ENCODE results near the gene SRRM2.

Gene SRRM2

GRCh38 chr16:2798723-2799204, 46.3 kb downstream of the SRRM2 start:
- DNase-seq (ENCODE audit: low read depth), result no peak

- DNase-seq (ENCODE audit: low read depth), result no peak
Observed at GRCh38 chr16:2799205-2799858, 46.9 kb downstream of the SRRM2 start.

- no peak for DNase-seq (ENCODE audit: low read depth)
Observed at GRCh38 chr16:2799859-2800226, 47.4 kb downstream of the SRRM2 start.

- DNase-seq (ENCODE audit: low read depth), result no peak
Observed at GRCh38 chr16:2803545-2804195, 51.2 kb downstream of the SRRM2 start.

- DNase-seq (ENCODE audit: low read depth), result no peak
Observed at GRCh38 chr16:2804728-2805127, 52.3 kb downstream of the SRRM2 start.

- DNase-seq (ENCODE audit: low read depth), result no peak
Observed at GRCh38 chr16:2806286-2806685, 53.8 kb downstream of the SRRM2 start.

GRCh38 chr16:2808181-2808580, 55.7 kb downstream of the SRRM2 start:
- DNase-seq (ENCODE audit: low read depth), result no peak

- no peak for DNase-seq (ENCODE audit: low read depth)
Observed at GRCh38 chr16:2809149-2809760, 56.8 kb downstream of the SRRM2 start.

- DNase-seq (ENCODE audit: low read depth), result no peak
Observed at GRCh38 chr16:2810651-2811050, 58.2 kb downstream of the SRRM2 start.

- no peak for DNase-seq (ENCODE audit: low read depth)
Observed at GRCh38 chr16:2811703-2812471, 59.4 kb downstream of the SRRM2 start.

- DNase-seq (ENCODE audit: low read depth), result no peak
Observed at GRCh38 chr16:2813771-2814221, 61.4 kb downstream of the SRRM2 start.

- no peak for DNase-seq (ENCODE audit: low read depth)
Observed at GRCh38 chr16:2814551-2815298, 62.3 kb downstream of the SRRM2 start.

- DNase-seq (ENCODE audit: low read depth), result no peak
Observed at GRCh38 chr16:2815299-2815771, 62.9 kb downstream of the SRRM2 start.

GRCh38 chr16:2816751-2817339, 64.4 kb downstream of the SRRM2 start, which contains the start of gene PRSS21:
Gene PRSS21 (plus strand): TSS chr16:2817237. CDS start chr16:2817269, 32 bp downstream.
- peak; percentile 19 for DNase-seq (ENCODE audit: low read depth)

GRCh38 chr16:2817340-2818271, 65.2 kb downstream of the SRRM2 start:
- no peak for DNase-seq (ENCODE audit: low read depth)

- no peak for DNase-seq (ENCODE audit: low read depth)
Observed at GRCh38 chr16:2818272-2818876, 65.9 kb downstream of the SRRM2 start.

GRCh38 chr16:2819179-2819938, 66.9 kb downstream of the SRRM2 start:
- DNase-seq (ENCODE audit: low read depth), result no peak

- no peak for DNase-seq (ENCODE audit: low read depth)
Observed at GRCh38 chr16:2819939-2820835, 67.7 kb downstream of the SRRM2 start.
